GM23248 (cell line): ENCODE results near the gene TRIM44. TPM values are rescaled to one million over a fixed set of nuclear protein-coding genes. Genes with fewer than 3 reads are reported as not detected.
"Not testable (repeated sequence)": the region's sequence is repeated elsewhere in the genome, so short reads cannot be mapped to it uniquely, and the experiment has no call there.

Experiments
- DNase-seq: peaks from one replicate; pipeline ENCODE4 v3.0.0-alpha.2; 2015
- H2AFZ ChIP-seq: fragments of 200-600 bp; sonication (generic); 2 replicates; pipeline ENCODE4 v1.6.1; 2016; ENCODE audit warnings: antibody characterized with exemption
- H3F3A ChIP-seq: fragments of 200-600 bp; sonication (generic); 2 replicates; pipeline ENCODE4 v1.6.1; 2016; ENCODE audit warnings: mild to moderate bottlenecking, antibody characterized with exemption, mixed run types; ENCODE audit not compliant: insufficient read depth
- H3K27ac ChIP-seq: fragments of 200-600 bp; sonication (generic); 2 replicates; pipeline ENCODE4 v1.5.1; 2016; ENCODE audit warnings: mild to moderate bottlenecking
- H3K27me3 ChIP-seq: fragments of 200-600 bp; sonication (generic); replicated peaks from 2 replicates; pipeline ENCODE4 v1.6.1; 2016; ENCODE audit warnings: mild to moderate bottlenecking; ENCODE audit not compliant: insufficient read depth
- H3K36me3 ChIP-seq: fragments of 200-600 bp; sonication (generic); 2 replicates; pipeline ENCODE4 v1.6.1; 2016; ENCODE audit warnings: low read depth, mild to moderate bottlenecking
- H3K4me1 ChIP-seq: fragments of 200-600 bp; sonication (generic); 2 replicates; pipeline ENCODE4 v1.6.1; 2016; ENCODE audit warnings: mild to moderate bottlenecking; ENCODE audit not compliant: insufficient read depth
- H3K4me2 ChIP-seq: fragments of 200-600 bp; sonication (generic); one replicate; pipeline ENCODE4 v1.6.1; 2016; ENCODE audit warnings: mild to moderate bottlenecking; ENCODE audit not compliant: unreplicated experiment
- H3K4me3 ChIP-seq: fragments of 200-600 bp; sonication (generic); 2 replicates; pipeline ENCODE4 v1.5.1; 2016; ENCODE audit warnings: mild to moderate bottlenecking
- H3K79me2 ChIP-seq: fragments of 200-600 bp; sonication (generic); 2 replicates; pipeline ENCODE4 v1.6.1; 2016; ENCODE audit warnings: mild to moderate bottlenecking; ENCODE audit not compliant: insufficient read depth
- H3K9ac ChIP-seq: fragments of 200-600 bp; sonication (generic); 2 replicates; pipeline ENCODE4 v1.6.1; 2016; ENCODE audit warnings: mild to moderate bottlenecking
- H3K9me2 ChIP-seq: fragments of 200-600 bp; sonication (generic); 2 replicates; pipeline ENCODE4 v1.6.1; 2016; ENCODE audit warnings: mixed run types, mild to moderate bottlenecking, moderate library complexity; ENCODE audit not compliant: insufficient read depth
- H3K9me3 ChIP-seq: fragments of 200-600 bp; sonication (generic); one replicate; pipeline ENCODE4 v1.6.1; 2017; ENCODE audit warnings: low read depth
- H4K20me1 ChIP-seq: fragments of 200-600 bp; sonication (generic); 2 replicates; pipeline ENCODE4 v1.6.0; 2016; ENCODE audit not compliant: insufficient read depth
- EZH2 ChIP-seq: fragments of 200-600 bp; sonication (generic); IDR thresholded peaks from 2 replicates; pipeline ENCODE4 v1.6.1; 2018; ENCODE audit warnings: antibody characterized with exemption, mild to moderate bottlenecking; ENCODE audit not compliant: insufficient read depth, poor library complexity, severe bottlenecking
- EZH2phosphoT487 ChIP-seq: fragments of 200-600 bp; sonication (generic); IDR thresholded peaks from 2 replicates; pipeline ENCODE4 v1.6.1; 2018; ENCODE audit warnings: antibody characterized with exemption, moderate library complexity, mild to moderate bottlenecking, low read depth; ENCODE audit not compliant: insufficient read depth
- WGBS, 2 experiments: methylation state at CpG; one replicate each; pipeline ENCODE4 v1.1.6; 2015 to 2017; ENCODE audit warnings: low lambda C conversion rate in 2 of 2, low coverage in 1 of 2; ENCODE audit errors: missing lambda C conversion rate in 2 of 2; 5-methylcytosine and 5-hydroxymethylcytosine counted together
- in situ Hi-C: fragments of 300-500 bp; cut with MboI; formaldehyde crosslinking; loops from 2 replicates; pipeline ENCODE4 v1.15.0; 2020
- polyA plus RNA-seq: library from polyadenylated mRNA; unstranded; fragments of >200 nt; fragmentation: Nextera tagmentation; extraction: Ambion mirVana; gene quantifications from 2 replicates; pipeline ENCODE4 v1.2.1, GENCODE V29; 2016
- total RNA-seq: library from RNA; depleted of rRNA; stranded (reverse); fragments of >200 nt; shearing (Covaris generic); gene quantifications from 2 replicates; pipeline ENCODE4 v1.2.3, GENCODE V29; 2014

Gene TRIM44
- total and polyA plus RNA-seq, 2 experiments from 2014 or later: 32.2 to 37.1 TPM

DNA sequence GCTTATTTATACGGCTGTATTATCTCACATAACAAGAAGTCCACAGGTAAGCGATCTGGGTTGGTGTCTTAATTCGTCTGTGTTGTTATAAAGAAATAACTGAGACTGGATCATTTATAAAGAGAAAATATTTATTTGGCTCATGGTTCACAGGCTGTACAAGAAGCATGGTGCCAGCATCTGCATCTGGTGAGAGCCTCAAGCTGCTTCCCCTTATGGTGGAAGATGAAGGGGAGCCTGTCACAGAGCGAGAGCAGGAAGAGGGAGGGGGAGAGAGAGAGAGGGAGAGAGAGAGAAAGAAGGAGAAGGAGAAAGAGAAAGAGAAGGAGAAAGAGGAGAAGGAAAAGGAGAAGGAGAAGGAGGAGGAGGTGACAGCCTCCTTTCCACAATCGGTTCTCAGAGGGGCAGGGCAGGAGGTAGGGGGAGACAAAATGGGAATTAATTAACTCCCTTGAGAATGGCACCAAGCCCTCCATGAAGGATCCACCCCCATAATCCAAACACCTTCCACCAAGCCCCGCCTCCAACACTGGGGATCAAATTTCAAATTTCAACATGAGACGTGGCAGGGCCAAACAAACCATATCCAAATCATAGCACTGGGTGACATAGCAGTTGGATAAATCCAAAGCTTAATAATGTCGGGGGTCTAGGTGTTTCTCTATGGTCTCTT is 15.0 kb upstream of the TRIM44 start:
- in situ Hi-C loops: no loop called here
- no peak for DNase-seq

DNA sequence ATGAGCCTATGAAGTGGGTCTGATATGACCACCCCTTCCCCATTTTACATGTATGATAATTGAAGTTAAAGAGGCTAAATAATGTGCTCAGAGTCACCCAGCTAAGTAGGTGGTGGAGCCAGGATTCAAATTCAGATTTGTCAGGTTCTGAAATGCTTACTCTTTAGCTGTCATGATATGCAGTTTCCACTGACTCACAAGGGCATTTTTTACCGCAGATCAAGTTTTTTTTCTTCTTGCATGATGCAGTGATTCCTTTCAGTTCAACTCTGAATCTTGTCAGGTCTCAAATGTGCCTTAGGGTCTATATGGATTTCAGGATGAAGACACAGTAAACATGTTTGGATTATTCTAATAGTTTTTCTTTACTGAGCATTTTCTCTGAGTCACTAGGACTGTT is 12.6 kb upstream of the TRIM44 start:
- Histone ChIP-seq H3K27me3 (no peaks in the 10 kb centered on the region), H3K4me1 (no peaks in the 10 kb centered on the region), H3K9me3 (no peaks in the 10 kb centered on the region), H2AFZ (no peak overlapping the region), H3F3A (no peaks in the 10 kb centered on the region), H3K4me2 (no peak overlapping the region), H3K79me2 (no peaks in the 10 kb centered on the region), H3K9me2 (no peaks in the 10 kb centered on the region), H3K27ac (no peak overlapping the region), H3K36me3 (no peaks in the 10 kb centered on the region), H4K20me1 (no peaks in the 10 kb centered on the region), H3K9ac (no peak overlapping the region), H3K4me3 (no peak overlapping the region)
- 27 to 48% methylated on average over 1 of the region's 1 CpG for WGBS, 2 experiments
- DNase-seq: peak; percentile 71
- TF ChIP-seq EZH2phosphoT487 (no peak), EZH2 (no peak)
- in situ Hi-C loops: no loop called here

More for the DNA sequence above, 15.0 kb upstream of the TRIM44 start:
- Histone ChIP-seq H3K27me3 (no peaks in the 10 kb centered on the region; the same call in 1 of the 2 replicates), H3F3A (no peaks in the 10 kb centered on the region), H3K27ac (no peak overlapping the region), H3K9me2 (no peaks in the 10 kb centered on the region), H3K79me2 (no peaks in the 10 kb centered on the region), H3K4me2 (no peak overlapping the region), H3K9ac (no peak overlapping the region), H3K4me3 (no peak overlapping the region), H2AFZ (no peak overlapping the region), H4K20me1 (no peaks in the 10 kb centered on the region), H3K4me1 (no peaks in the 10 kb centered on the region), H3K9me3 (no peaks in the 10 kb centered on the region), H3K36me3 (no peaks in the 10 kb centered on the region)
- TF ChIP-seq EZH2phosphoT487 (no peak), EZH2 (no peak)
- 59 to 63% methylated on average over 8 of the region's 8 CpGs for whole genome bisulfite sequencing, 2 experiments

DNA sequence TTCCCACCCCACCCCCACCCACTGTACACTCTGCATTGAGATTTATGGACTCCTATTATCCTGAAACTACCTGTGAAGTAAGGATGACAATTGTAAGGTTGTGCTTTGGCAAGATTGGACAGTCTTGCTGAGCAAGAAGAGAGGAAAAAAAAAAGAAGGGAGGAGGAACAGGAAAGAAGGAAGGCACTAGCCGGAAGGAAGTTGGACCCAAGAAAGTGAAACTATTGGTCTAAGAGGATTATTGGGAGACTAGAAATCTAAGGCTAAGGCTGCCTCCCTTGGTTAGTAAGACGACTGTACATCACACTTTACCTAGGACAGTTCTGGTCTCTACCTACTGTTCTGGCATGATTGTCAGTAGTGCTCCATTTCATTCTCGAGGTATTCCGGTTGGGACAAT is 12.1 kb upstream of the TRIM44 start:
- Histone ChIP-seq H3F3A (no peaks in the 10 kb centered on the region), H2AFZ (no peak overlapping the region), H3K9me3 (no peaks in the 10 kb centered on the region), H3K36me3 (no peaks in the 10 kb centered on the region), H3K4me3 (no peak overlapping the region), H3K9me2 (no peaks in the 10 kb centered on the region), H3K4me1 (no peaks in the 10 kb centered on the region), H3K27ac (no peak overlapping the region), H3K9ac (no peak overlapping the region), H3K79me2 (no peaks in the 10 kb centered on the region), H4K20me1 (no peaks in the 10 kb centered on the region), H3K27me3 (no peaks in the 10 kb centered on the region), H3K4me2 (no peak overlapping the region)
- TF ChIP-seq EZH2: no peak
- no peak for TF ChIP-seq EZH2phosphoT487
- in situ Hi-C loops: no loop called here
- no peak for DNase-seq
- WGBS, 2 experiments: 69 to 75% methylated on average over 4 of the region's 4 CpGs

DNA sequence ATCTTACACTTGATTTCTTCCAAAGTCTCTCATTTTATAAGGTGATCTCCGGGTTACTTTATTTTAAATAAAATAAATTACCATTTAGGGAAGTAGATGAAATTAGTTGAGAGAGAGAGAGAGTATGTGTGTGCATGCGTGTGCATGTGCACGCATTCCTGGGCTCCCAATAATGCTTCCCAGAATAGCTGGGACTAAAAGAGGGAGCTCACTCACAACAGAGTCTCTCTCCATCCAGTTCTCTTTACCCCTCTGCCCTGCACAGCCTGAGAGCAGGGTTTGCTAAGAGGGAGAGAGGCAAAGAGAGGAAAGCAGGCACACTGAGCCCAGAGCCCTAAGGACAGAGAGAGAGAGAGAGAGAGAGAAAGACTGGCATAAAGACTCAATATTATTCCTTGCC is 11.3 kb upstream of the TRIM44 start:
- Histone ChIP-seq H3K9ac (no peak overlapping the region), H3K4me2 (no peak overlapping the region), H3F3A (no peaks in the 10 kb centered on the region), H3K9me2 (no peaks in the 10 kb centered on the region), H3K36me3 (no peaks in the 10 kb centered on the region), H3K27ac (no peak overlapping the region), H3K27me3 (no peaks in the 10 kb centered on the region), H2AFZ (no peak overlapping the region), H3K9me3 (no peaks in the 10 kb centered on the region), H3K4me1 (no peaks in the 10 kb centered on the region), H4K20me1 (no peaks in the 10 kb centered on the region), H3K4me3 (no peak overlapping the region), H3K79me2 (no peaks in the 10 kb centered on the region)
- 74 to 85% methylated on average over 3 of the region's 3 CpGs for WGBS, 2 experiments
- TF ChIP-seq EZH2 (no peak), EZH2phosphoT487 (no peak)
- in situ Hi-C loops: no loop called here
- DNase-seq: no peak

DNA sequence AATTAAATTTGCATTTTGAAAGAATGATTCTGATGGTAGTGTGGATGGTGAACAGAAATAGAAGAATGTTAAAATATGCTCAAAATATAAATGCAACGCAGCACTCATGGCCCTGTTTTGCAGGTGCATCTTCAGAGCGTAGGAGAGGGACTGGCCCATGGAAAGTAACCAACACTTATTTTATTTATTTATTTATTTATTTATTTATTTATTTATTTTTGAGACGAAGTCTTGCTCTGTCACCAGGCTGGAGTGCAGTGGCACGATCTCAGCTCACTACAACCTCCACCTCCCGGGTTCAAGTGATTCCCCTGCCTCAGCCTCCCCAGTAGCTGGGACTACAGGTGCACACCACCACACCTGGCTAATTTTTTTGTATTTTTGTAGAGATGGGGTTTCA is 9.8 kb upstream of the TRIM44 start:
- H3K79me2 ChIP-seq, H3K36me3 ChIP-seq, H3K4me1 ChIP-seq, H3K27ac ChIP-seq, H3K27me3 ChIP-seq, H3K9me2 ChIP-seq, H4K20me1 ChIP-seq, H3K4me2 ChIP-seq, H3F3A ChIP-seq, DNase-seq, H3K9me3 ChIP-seq, in situ Hi-C loops, H3K9ac ChIP-seq, H2AFZ ChIP-seq, H3K4me3 ChIP-seq: not testable (repeated sequence)
- 58 to 61% methylated on average over 5 of the region's 5 CpGs for WGBS, 2 experiments
